Measurements from ENCODE around the gene ACHE.
A peak's percentile ranks its signal among the peaks of the same experiment; 100 is the strongest.
"Not testable (repeated sequence)": the region's sequence is repeated elsewhere in the genome, so short reads cannot be mapped to it uniquely, and the experiment has no call there.

ACHE gene

DNA sequence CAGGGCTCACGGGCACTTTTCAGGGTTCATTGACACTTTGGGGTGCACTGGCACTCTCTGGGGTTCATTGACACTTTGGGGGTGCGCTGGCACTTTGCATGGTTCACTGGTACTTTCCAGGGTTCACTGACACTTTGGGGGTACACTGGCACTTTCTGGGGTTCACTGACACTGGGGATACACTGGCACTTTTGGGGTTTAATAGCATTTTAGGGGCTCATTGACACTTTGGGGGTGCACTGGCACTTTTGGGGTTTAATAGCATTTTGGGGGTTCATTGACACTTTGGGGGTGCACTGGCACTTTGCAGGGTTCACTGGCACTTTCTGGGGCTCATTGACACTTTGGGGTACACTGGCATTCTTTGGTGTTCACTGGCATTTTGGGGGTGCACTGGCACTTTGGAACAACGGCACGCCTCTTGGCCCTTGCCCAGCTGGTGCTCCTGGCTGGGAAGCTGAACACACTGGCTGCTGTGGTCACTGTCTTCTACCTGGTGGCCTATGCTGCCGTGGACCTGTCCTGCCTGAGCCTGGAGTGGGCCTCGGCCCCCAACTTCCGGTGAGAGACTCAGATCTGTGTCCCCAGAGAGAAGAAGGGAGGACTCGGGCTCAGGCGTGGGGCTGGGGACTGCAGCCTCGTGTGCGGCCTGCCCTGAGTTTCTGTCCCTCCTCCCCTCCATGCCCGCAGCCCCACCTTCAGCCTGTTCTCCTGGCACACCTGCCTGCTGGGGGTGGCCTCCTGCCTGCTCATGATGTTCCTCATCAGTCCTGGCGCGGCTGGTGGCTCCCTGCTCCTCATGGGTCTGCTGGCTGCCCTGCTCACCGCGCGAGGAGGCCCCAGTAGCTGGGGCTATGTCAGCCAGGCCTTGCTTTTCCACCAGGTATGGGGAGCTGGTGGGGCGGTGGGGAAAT is 34.7 kb downstream of the ACHE start:
- DNase-seq, result no peak

DNA sequence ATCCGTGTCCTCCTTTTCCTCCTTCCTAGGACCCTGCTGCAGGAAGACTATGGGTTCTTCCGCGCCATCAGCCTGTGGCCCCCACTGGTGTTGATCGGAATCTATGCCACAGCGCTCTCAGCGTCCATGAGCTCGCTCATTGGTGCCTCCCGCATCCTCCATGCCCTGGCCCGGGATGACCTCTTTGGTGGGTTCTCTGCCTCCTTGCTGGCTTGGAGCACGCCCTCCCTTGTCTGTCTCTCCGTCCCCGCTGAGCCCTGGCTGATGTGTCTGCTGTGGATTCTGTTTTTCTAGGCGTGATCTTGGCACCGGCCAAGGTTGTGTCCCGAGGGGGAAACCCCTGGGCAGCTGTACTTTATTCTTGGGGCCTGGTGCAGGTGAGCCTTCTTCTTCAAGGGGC is 35.8 kb downstream of the ACHE start:
- no peak for DNase-seq

DNA sequence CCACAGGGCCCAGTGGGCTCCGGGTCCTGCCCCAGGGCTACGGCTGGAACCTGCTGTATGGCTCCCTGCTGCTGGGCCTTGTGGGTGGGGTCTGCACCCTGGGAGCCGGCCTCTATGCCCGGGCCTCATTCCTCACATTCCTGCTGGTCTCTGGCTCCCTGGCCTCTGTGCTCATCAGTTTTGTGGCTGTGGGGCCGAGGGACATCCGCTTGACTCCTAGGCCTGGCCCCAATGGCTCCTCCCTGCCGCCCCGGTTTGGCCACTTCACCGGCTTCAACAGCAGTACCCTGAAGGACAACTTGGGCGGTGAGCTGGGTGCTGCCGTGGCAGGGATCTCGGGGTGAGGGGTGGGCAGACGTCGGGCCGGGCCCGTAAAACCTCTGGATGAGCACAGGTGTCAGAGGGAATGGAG is 38.8 kb downstream of the ACHE start:
- no peak for DNase-seq

DNA sequence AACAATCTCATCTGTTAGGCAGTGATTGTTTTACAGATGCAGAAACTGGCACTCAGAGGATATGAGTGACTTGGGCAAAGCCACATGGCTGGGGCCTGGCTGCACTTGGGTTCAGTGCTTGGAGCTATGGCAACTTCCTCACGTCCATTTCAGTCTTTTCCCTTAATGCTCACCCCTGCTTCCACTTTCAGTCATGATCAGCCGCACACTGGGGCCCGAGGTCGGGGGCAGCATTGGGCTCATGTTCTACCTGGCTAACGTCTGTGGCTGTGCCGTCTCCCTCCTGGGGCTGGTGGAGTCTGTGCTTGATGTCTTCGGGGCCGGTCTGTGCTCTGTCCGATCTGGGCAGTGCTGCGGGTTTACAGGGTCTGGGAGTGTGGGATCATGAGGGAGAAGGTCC is 40.2 kb downstream of the ACHE start:
- no peak for DNase-seq

DNA sequence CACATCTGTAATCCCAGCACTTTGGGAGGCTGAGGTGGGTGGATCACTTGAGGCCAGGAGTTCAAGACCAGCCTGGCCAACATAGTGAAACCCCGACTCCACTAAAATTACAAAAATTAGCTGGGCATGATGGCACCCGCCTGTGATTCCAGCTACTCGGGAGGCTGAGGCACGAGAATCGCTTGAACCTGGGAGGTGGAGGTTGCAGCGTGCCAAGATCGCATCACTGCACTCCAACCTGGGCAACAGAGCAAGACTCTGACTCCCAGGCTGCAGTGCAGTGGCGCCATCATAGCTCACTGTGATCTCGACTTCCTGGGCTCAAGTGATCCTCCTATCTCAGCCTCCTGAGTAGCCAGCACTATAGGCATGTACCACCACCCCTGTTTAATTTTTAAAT is 40.8 kb downstream of the ACHE start:
- DNase-seq, result not testable (repeated sequence)

DNA sequence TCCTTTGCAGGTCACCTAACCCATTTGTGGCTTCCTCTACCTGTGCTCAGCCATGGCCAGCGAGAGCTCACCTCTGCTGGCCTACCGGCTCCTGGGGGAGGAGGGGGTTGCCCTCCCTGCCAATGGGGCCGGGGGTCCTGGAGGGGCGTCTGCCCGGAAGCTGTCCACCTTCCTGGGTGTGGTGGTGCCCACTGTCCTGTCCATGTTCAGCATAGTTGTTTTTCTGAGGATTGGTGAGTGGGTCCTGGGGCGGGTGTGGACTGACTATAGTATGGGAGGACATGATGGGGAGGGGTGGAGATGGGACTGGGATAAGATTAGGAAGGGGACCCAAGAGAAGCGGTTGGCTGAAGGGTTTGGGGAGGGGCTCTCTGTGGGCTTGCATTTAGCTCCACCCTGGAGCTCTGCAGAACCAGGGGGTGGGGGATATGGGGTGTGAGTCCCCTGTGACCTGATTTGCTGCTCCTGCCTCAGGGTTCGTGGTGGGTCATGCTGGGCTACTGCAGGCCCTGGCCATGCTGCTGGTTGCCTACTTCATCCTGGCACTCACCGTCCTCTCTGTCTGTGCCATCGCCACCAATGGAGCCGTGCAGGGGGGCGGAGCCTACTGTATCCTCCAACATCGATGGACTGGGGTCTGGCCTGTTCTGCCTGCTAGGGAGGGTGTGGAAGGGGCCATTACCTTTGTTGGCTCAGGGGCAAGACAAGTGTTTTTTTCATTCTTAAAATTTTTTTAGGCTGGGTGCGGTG is 41.4 kb downstream of the ACHE start:
- DNase-seq, result no peak

DNA sequence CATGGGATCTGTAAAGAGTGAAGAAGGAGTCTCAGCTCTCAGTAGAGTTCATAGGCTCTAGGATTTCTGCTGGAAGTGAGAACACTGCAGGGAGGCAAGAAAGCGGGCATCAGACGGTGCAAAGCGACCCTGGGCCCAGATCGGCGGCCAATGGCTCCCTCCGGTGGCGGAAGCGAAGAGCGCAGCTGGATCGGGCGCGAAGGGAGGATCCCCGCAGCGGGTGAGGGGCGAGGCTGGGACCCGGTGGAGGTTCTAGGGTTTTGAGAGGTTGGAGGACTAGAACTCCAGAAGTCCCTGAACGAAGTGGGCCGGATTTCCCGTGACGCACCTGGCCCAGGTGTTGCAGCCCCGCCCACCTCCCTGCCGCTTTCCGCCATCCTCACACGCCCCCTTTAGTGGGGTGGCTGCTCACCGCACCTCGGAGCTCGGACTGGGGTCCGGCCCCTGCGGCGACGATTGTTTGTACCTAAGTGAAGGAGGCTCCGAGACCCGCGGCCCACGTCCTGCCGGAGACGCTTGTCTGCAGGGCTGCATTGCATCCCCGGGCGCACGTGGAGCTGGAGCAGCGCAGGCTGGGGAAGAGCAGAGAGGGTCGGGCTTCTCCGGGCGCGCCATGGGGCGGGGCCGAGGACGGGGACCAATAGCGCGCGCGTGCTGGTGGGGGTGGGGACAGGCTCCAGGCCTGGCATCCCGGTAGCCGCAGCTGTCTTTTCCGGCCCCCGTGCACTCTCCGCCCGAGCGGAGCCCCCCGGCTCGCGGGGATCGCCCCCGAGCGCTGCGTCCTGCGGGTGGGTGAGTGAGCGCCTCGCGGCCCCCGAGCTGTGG is 43.4 kb downstream of the ACHE start, which contains the start of gene SLC12A9:
Gene SLC12A9, plus strand, starts transcription at position 666 of the 825 bp plus-strand sequence. CDS start 1,485 bp downstream, outside the sequence.
- DNase-seq, result peak; percentile 87

DNA sequence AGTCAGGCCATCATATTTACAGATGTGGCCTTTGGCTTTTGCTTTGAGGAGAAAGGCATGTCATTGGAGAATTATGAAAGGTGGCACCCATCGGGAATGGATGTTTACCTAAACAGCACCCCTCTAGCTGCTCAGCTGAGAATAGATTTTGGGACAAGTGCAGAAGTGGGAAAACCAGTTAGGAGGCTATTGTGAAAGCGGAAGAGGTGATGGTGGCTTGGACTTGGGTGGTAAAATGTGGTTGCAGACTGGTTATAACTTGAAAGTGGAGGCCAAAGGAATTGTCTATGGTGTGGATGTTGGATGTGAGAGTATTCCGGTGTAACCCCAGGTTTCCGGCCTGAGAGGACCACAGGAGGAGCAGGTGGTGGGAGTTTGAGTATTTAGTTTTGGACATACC is 48.3 kb downstream of the ACHE start:
- no peak for DNase-seq

DNA sequence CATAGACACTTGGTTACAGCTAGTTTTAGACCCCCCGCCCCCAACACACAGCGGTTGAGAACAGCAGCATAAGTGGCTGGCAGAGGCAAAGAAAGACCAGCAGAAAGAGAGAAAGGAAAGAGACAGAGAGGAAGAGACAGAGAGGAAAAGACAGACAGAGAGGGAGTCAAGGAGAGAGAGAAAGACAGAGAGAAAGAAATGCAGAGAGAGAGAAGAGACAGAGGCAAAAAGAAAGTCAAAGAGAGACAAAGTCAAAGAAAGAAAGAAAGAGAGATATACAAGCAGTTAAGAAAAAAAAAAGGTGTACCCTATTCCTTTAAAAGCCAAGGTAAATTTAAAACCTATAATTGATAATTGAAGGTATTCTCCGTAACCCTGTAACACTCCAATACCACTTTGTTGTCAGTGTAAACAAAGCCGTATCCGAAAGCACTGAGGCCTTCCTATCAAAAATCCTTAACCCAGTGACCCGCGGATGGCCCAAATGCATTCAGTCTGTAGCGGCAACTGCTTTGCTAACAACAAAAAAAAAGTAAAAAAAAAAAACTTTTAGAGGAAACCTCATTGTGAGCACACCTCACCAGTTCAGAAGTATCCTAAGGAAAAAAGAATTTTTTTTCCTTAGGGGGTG is 55.1 kb downstream of the ACHE start:
- DNase-seq, result no peak

Measured in CD4-positive, alpha-beta T cell treated with Interleukin-17A for 1 hour (primary cell).